WTC11 (cell line): ENCODE measurements around the gene SMARCD3. TPM values are rescaled to one million over a fixed set of nuclear protein-coding genes. Genes with fewer than 3 reads are reported as not detected.

ENCODE experiments used
- ATAC-seq: fragments of 200-7000 bp; cut with Tn5 transposase; 2 replicates; pipeline ENCODE4 v1.10.0; 2021; ENCODE audit warnings: mild to moderate bottlenecking, moderate library complexity
- CTCF ChIA-PET: fragments of 300-600 bp; sonication (Branson Sonifier 250); formaldehyde crosslinking; loops from one replicate; lab custom pipeline; 2021; ENCODE audit warnings: antibody characterized with exemption; lab: Charles Lee
- POLR2A ChIA-PET: fragments of 350-600 bp; sonication (Branson Sonifier 250); formaldehyde crosslinking; loops from one replicate; lab custom pipeline; 2021; ENCODE audit warnings: antibody characterized with exemption; lab: Charles Lee
- DNase-seq: peaks from one replicate; pipeline ENCODE4 v3.0.0; 2021; ENCODE audit warnings: low spot score
- H3K27ac Mint-ChIP-seq: 2 replicates; pipeline ENCODE4 v1.8.0; 2021; ENCODE audit warnings: mixed read lengths
- H3K27me3 Mint-ChIP-seq: 2 replicates; pipeline ENCODE4 v1.8.0; 2021; ENCODE audit warnings: low read depth, mild to moderate bottlenecking, moderate library complexity, mixed read lengths
- H3K36me3 Mint-ChIP-seq: 2 replicates; pipeline ENCODE4 v1.8.0; 2021; ENCODE audit warnings: mixed read lengths
- H3K4me1 Mint-ChIP-seq: 2 replicates; pipeline ENCODE4 v1.8.0; 2022; ENCODE audit warnings: mixed read lengths
- H3K4me3 Mint-ChIP-seq: 2 replicates; pipeline ENCODE4 v1.8.0; 2021; ENCODE audit warnings: mild to moderate bottlenecking, moderate library complexity, mixed read lengths
- H3K9me3 Mint-ChIP-seq: 2 replicates; pipeline ENCODE4 v1.8.0; 2021; ENCODE audit warnings: mixed read lengths
- ETV6 ChIP-seq: sonication (generic); formaldehyde crosslinking; IDR thresholded peaks from 2 replicates; pipeline ENCODE4 v1.8.1; 2022; ENCODE audit warnings: mild to moderate bottlenecking, missing genetic modification reagents
- FOXP1 ChIP-seq: sonication (generic); formaldehyde crosslinking; IDR thresholded peaks from 2 replicates; pipeline ENCODE4 v1.8.0; 2022; ENCODE audit warnings: missing genetic modification reagents, mild to moderate bottlenecking, moderate library complexity, borderline replicate concordance
- IRF2 ChIP-seq: sonication (generic); formaldehyde crosslinking; IDR thresholded peaks from 2 replicates; pipeline ENCODE4 v1.8.0; 2022; ENCODE audit warnings: low read depth, missing genetic modification reagents, borderline replicate concordance
- JUN ChIP-seq: sonication (generic); formaldehyde crosslinking; IDR thresholded peaks from 2 replicates; pipeline ENCODE4 v1.8.0; 2023; ENCODE audit warnings: mild to moderate bottlenecking, missing genetic modification reagents
- MYBL2 ChIP-seq: sonication (generic); formaldehyde crosslinking; IDR thresholded peaks from 2 replicates; pipeline ENCODE4 v1.8.1; 2023; ENCODE audit warnings: mild to moderate bottlenecking, moderate library complexity, missing genetic modification reagents
- NR1H2 ChIP-seq: sonication (generic); formaldehyde crosslinking; IDR thresholded peaks from 2 replicates; pipeline ENCODE4 v1.9.0; 2021; ENCODE audit warnings: mild to moderate bottlenecking, moderate library complexity, missing genetic modification reagents
- NR3C1 ChIP-seq: sonication (generic); formaldehyde crosslinking; conservative IDR thresholded peaks from 2 replicates; pipeline ENCODE4 v1.8.1; 2023; ENCODE audit warnings: low read depth, mild to moderate bottlenecking, missing genetic modification reagents
- PRRX2 ChIP-seq: fragments of 250-450 bp; sonication (Bioruptor Pico); IDR thresholded peaks from 2 replicates; pipeline ENCODE4 v1.8.0; 2021; ENCODE audit warnings: mild to moderate bottlenecking
- SOX15 ChIP-seq: fragments of 250-450 bp; sonication (Bioruptor Pico); IDR thresholded peaks from 2 replicates; pipeline ENCODE4 v1.9.0; 2021; ENCODE audit warnings: mild to moderate bottlenecking
- ZNF232 ChIP-seq: sonication (generic); formaldehyde crosslinking; IDR thresholded peaks from 2 replicates; pipeline ENCODE4 v1.8.0; 2022; ENCODE audit warnings: mild to moderate bottlenecking, missing genetic modification reagents
- ZNF423 ChIP-seq: fragments of 250-450 bp; sonication (Bioruptor Pico); IDR thresholded peaks from 2 replicates; pipeline ENCODE4 v2.1.2; 2022; ENCODE audit warnings: mild to moderate bottlenecking, moderate library complexity
- total RNA-seq: library from RNA; stranded (reverse); gene quantifications from 3 replicates; pipeline ENCODE4 v1.2.3, GENCODE V29; 2021
- TF ChIP-seq, protein P1 (sequence below): sonication (generic); formaldehyde crosslinking; IDR thresholded peaks from 2 replicates; pipeline ENCODE4 v1.8.0; 2023; ENCODE audit warnings: mild to moderate bottlenecking, missing genetic modification reagents
- TF ChIP-seq, protein P2 (sequence below): sonication (generic); formaldehyde crosslinking; IDR thresholded peaks from 2 replicates; pipeline ENCODE4 v1.8.1; 2022; ENCODE audit warnings: missing genetic modification reagents, borderline replicate concordance
- TF ChIP-seq, protein P3 (sequence below): sonication (generic); formaldehyde crosslinking; IDR thresholded peaks from 2 replicates; pipeline ENCODE4 v1.8.1; 2022; ENCODE audit warnings: low read depth, mild to moderate bottlenecking, moderate library complexity, missing genetic modification reagents, borderline replicate concordance
- TF ChIP-seq, protein P4 (sequence below): sonication (generic); formaldehyde crosslinking; IDR thresholded peaks from 2 replicates; pipeline ENCODE4 v1.8.1; 2023; ENCODE audit warnings: mild to moderate bottlenecking, missing genetic modification reagents, moderate library complexity
- TF ChIP-seq, protein P5 (sequence below): sonication (generic); formaldehyde crosslinking; IDR thresholded peaks from 2 replicates; pipeline ENCODE4 v1.8.0; 2022; ENCODE audit warnings: mild to moderate bottlenecking, missing genetic modification reagents
- TF ChIP-seq, protein P6 (sequence below): sonication (generic); formaldehyde crosslinking; IDR thresholded peaks from 2 replicates; pipeline ENCODE4 v1.8.1; 2022; ENCODE audit warnings: mild to moderate bottlenecking, moderate library complexity, missing genetic modification reagents
- TF ChIP-seq, protein P7 (sequence below): sonication (generic); formaldehyde crosslinking; IDR thresholded peaks from 2 replicates; pipeline ENCODE4 v1.8.1; 2023; ENCODE audit warnings: mild to moderate bottlenecking, missing genetic modification reagents

SMARCD3 gene
- total RNA-seq, 1 experiment from 2014 or later: 5.9 TPM

DNA sequence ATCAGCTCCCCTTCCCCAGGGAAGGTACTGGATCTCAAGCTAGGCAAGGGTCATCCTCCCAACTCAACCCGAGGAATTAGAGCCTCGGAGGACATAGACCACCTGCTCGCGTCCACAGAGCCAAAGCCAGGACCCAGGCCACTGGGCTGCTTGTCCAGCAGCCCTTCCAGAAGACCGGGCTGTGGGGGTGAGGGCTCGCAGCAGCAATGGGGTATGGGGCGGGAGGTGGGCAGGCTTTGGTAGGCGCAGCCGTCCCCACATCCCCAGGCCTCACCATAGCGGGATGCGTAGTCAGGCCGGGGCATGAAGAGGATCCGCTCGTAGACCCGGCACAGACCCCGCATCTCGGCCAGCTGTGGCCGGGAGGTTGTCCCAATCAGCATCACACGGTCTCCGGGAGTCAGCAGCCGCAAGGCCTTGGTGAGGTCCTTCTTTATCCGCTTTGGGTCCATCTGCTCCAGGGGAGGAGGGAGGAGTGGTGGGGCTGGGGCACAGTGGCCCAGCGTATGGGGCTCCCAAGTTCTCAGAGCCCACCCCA lies 56.4 kb downstream of the SMARCD3 start (continued):
- TF ChIP-seq, protein P1, sequence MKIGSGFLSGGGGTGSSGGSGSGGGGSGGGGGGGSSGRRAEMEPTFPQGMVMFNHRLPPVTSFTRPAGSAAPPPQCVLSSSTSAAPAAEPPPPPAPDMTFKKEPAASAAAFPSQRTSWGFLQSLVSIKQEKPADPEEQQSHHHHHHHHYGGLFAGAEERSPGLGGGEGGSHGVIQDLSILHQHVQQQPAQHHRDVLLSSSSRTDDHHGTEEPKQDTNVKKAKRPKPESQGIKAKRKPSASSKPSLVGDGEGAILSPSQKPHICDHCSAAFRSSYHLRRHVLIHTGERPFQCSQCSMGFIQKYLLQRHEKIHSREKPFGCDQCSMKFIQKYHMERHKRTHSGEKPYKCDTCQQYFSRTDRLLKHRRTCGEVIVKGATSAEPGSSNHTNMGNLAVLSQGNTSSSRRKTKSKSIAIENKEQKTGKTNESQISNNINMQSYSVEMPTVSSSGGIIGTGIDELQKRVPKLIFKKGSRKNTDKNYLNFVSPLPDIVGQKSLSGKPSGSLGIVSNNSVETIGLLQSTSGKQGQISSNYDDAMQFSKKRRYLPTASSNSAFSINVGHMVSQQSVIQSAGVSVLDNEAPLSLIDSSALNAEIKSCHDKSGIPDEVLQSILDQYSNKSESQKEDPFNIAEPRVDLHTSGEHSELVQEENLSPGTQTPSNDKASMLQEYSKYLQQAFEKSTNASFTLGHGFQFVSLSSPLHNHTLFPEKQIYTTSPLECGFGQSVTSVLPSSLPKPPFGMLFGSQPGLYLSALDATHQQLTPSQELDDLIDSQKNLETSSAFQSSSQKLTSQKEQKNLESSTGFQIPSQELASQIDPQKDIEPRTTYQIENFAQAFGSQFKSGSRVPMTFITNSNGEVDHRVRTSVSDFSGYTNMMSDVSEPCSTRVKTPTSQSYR: no peak
- TF ChIP-seq, protein P2, sequence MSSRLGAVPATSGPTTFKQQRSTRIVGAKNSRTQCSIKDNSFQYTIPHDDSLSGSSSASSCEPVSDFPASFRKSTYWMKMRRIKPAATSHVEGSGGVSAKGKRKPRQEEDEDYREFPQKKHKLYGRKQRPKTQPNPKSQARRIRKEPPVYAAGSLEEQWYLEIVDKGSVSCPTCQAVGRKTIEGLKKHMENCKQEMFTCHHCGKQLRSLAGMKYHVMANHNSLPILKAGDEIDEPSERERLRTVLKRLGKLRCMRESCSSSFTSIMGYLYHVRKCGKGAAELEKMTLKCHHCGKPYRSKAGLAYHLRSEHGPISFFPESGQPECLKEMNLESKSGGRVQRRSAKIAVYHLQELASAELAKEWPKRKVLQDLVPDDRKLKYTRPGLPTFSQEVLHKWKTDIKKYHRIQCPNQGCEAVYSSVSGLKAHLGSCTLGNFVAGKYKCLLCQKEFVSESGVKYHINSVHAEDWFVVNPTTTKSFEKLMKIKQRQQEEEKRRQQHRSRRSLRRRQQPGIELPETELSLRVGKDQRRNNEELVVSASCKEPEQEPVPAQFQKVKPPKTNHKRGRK: no peak
- no peak for TF ChIP-seq SOX15 (CRISPR knock-in tag)
- TF ChIP-seq, protein P3, sequence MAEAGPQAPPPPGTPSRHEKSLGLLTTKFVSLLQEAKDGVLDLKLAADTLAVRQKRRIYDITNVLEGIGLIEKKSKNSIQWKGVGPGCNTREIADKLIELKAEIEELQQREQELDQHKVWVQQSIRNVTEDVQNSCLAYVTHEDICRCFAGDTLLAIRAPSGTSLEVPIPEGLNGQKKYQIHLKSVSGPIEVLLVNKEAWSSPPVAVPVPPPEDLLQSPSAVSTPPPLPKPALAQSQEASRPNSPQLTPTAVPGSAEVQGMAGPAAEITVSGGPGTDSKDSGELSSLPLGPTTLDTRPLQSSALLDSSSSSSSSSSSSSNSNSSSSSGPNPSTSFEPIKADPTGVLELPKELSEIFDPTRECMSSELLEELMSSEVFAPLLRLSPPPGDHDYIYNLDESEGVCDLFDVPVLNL (CRISPR knock-in tag): no peak
- TF ChIP-seq, all 79 proteins: peak for 0

DNA sequence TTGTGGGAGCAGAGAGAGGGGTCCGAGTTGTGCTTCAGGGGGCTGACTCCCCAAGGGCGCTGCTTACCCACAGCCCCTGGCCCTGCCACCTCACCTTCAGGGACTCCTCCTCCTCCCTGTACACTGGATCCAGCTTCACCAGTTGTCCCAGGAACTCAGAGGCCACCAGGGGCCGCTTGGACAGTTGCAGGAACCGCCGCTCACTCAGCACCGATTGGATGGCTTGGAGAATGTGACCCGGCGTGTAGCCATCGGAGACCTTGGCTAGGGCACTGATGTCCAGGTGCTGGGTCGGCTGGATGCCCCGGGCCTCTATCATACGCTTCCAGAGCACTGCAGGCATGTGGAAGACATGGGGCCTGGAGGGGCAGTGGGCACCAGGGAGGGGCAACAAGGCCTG lies 57.0 kb downstream of the SMARCD3 start:
- no peak; the same call in 1 of the 2 replicates for ATAC-seq
- H3K4me3 Mint-ChIP-seq: no peak overlapping the region
- peaks cover 5% of the 10 kb centered on the region; the same call in 1 of the 2 replicates for H3K4me1 Mint-ChIP-seq
- no peaks in the 10 kb centered on the region for H3K36me3 Mint-ChIP-seq
- no peaks in the 10 kb centered on the region for H3K9me3 Mint-ChIP-seq
- POLR2A ChIA-PET: no interaction called here
- no peak overlapping the region for H3K27ac Mint-ChIP-seq
- H3K27me3 Mint-ChIP-seq: peaks cover 4% of the 10 kb centered on the region
- CTCF ChIA-PET: interaction anchor here (1.3 to 2.9 kb wide), 3 partner anchors 20 to 68 kb away, joined by 4 to 11 read pairs (median 4); no protein-coding TSS in a partner anchor
- TF ChIP-seq NR1H2 (CRISPR knock-in tag): no peak
- TF ChIP-seq ETV6 (CRISPR knock-in tag): no peak
- no peak for TF ChIP-seq MYBL2 (CRISPR knock-in tag)
- no peak for TF ChIP-seq ZNF423
- TF ChIP-seq NR3C1 (CRISPR knock-in tag): no peak
- TF ChIP-seq, protein P4, sequence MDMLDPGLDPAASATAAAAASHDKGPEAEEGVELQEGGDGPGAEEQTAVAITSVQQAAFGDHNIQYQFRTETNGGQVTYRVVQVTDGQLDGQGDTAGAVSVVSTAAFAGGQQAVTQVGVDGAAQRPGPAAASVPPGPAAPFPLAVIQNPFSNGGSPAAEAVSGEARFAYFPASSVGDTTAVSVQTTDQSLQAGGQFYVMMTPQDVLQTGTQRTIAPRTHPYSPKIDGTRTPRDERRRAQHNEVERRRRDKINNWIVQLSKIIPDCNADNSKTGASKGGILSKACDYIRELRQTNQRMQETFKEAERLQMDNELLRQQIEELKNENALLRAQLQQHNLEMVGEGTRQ (CRISPR knock-in tag): no peak
- TF ChIP-seq, protein P2: no peak
- no peak for TF ChIP-seq FOXP1
- TF ChIP-seq, protein P5, sequence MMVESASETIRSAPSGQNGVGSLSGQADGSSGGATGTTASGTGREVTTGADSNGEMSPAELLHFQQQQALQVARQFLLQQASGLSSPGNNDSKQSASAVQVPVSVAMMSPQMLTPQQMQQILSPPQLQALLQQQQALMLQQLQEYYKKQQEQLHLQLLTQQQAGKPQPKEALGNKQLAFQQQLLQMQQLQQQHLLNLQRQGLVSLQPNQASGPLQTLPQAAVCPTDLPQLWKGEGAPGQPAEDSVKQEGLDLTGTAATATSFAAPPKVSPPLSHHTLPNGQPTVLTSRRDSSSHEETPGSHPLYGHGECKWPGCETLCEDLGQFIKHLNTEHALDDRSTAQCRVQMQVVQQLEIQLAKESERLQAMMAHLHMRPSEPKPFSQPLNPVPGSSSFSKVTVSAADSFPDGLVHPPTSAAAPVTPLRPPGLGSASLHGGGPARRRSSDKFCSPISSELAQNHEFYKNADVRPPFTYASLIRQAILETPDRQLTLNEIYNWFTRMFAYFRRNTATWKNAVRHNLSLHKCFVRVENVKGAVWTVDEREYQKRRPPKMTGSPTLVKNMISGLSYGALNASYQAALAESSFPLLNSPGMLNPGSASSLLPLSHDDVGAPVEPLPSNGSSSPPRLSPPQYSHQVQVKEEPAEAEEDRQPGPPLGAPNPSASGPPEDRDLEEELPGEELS (CRISPR knock-in tag): no peak
- DNase-seq: no peak

DNA sequence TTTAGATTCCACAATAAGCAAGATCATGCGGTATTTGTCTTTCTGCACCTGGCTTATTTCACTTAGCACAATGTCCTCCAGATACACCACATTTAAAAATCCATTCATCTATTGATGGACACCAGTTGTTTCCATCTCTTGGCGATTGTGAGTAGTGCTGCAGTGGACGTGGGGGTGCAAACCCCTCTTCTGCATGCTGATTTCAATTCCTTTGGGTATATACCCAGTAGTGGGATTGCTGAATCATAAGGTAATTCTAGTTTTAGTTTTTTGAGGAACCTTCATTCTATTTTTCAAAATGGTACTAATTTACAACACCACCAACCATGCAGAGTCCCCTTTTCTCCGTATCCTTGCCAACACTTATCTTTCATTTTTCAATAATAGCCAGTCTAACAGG lies 59.5 kb downstream of the SMARCD3 start:
- H3K4me1 Mint-ChIP-seq: no peaks in the 10 kb centered on the region

More for the DNA sequence above, 59.5 kb downstream of the SMARCD3 start:
- Mint-ChIP-seq H3K9me3 (no peaks in the 10 kb centered on the region), H3K27ac (no peak overlapping the region), H3K27me3 (no peaks in the 10 kb centered on the region; the same call in 1 of the 2 replicates), H3K4me3 (no peak overlapping the region), H3K36me3 (no peaks in the 10 kb centered on the region)
- CTCF ChIA-PET: no interaction called here
- ATAC-seq: no peak
- no peak for DNase-seq
- POLR2A ChIA-PET: no interaction called here
- TF ChIP-seq PRRX2 (CRISPR knock-in tag): no peak
- TF ChIP-seq NR3C1 (CRISPR knock-in tag): no peak
- TF ChIP-seq ZNF232 (CRISPR knock-in tag): no peak
- TF ChIP-seq MYBL2 (CRISPR knock-in tag): no peak
- TF ChIP-seq IRF2 (CRISPR knock-in tag): no peak
- TF ChIP-seq, protein P6, sequence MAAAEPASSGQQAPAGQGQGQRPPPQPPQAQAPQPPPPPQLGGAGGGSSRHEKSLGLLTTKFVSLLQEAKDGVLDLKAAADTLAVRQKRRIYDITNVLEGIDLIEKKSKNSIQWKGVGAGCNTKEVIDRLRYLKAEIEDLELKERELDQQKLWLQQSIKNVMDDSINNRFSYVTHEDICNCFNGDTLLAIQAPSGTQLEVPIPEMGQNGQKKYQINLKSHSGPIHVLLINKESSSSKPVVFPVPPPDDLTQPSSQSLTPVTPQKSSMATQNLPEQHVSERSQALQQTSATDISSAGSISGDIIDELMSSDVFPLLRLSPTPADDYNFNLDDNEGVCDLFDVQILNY: no peak
- TF ChIP-seq, protein P4 (CRISPR knock-in tag): no peak
- TF ChIP-seq JUN (CRISPR knock-in tag): no peak
- TF ChIP-seq, protein P7, sequence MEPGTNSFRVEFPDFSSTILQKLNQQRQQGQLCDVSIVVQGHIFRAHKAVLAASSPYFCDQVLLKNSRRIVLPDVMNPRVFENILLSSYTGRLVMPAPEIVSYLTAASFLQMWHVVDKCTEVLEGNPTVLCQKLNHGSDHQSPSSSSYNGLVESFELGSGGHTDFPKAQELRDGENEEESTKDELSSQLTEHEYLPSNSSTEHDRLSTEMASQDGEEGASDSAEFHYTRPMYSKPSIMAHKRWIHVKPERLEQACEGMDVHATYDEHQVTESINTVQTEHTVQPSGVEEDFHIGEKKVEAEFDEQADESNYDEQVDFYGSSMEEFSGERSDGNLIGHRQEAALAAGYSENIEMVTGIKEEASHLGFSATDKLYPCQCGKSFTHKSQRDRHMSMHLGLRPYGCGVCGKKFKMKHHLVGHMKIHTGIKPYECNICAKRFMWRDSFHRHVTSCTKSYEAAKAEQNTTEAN (CRISPR knock-in tag): no peak
- TF ChIP-seq, all 79 proteins: peak for 0
